HEK293 (cell line): ENCODE results near the gene HOXB9.
A peak's percentile ranks its signal among the peaks of the same experiment; 100 is the strongest.

ENCODE experiments used
- CTCF ChIA-PET: fragments of 350-600 bp; formaldehyde crosslinking; extraction: SDS; loops from one replicate; lab custom pipeline; 2021; ENCODE audit warnings: antibody characterized with exemption; lab: Yijun Ruan, JAX
- POLR2A ChIA-PET: fragments of 300-600 bp; formaldehyde crosslinking; extraction: SDS; loops from one replicate; lab custom pipeline; 2020; ENCODE audit warnings: antibody characterized with exemption, inconsistent platforms; lab: Yijun Ruan, JAX
- H3K27ac ChIP-seq: fragments of 200-500 bp; sonication (Bioruptor generic); 2 replicates; pipeline ENCODE4 v1.5.1; 2014; ENCODE audit warnings: low read depth, low read length, control low read depth, inconsistent platforms; ENCODE audit errors: extremely low read depth
- H3K36me3 ChIP-seq, 2 experiments: fragments of 200-500 bp in 1 of 2; sonication (Bioruptor generic) in 1 of 2; 1 replicate in 1 of 2; 2 replicates in 1 of 2; pipeline ENCODE4 v1.5.1; 2014 to 2017; ENCODE audit warnings: inconsistent platforms in 2 of 2, low read length in 2 of 2; ENCODE audit not compliant: control insufficient read depth in 2 of 2, insufficient read depth in 1 of 2
- H3K4me1 ChIP-seq: fragments of 200-500 bp; sonication (Bioruptor generic); 2 replicates; pipeline ENCODE4 v1.5.1; 2014; ENCODE audit warnings: mild to moderate bottlenecking, low read length, inconsistent platforms; ENCODE audit not compliant: control insufficient read depth, insufficient read depth
- H3K4me3 ChIP-seq: 2 replicates; pipeline ENCODE4 v1.5.1; 2011; ENCODE audit warnings: low read depth, mild to moderate bottlenecking, control low read depth, low read length, moderate library complexity
- H3K9me3 ChIP-seq: fragments of 200-500 bp; sonication (Bioruptor generic); 2 replicates; pipeline ENCODE4 v1.5.1; 2014; ENCODE audit warnings: low read depth, low read length, inconsistent platforms; ENCODE audit not compliant: control insufficient read depth, insufficient read depth
- BCL6B ChIP-seq: fragments of 450-650 bp; formaldehyde crosslinking; IDR thresholded peaks from 2 replicates; pipeline ENCODE4 v1.5.1; 2017; ENCODE audit warnings: missing biosample characterization, missing genetic modification characterization
- KLF10 ChIP-seq: fragments of 450-650 bp; IDR thresholded peaks from 2 replicates; pipeline ENCODE4 v1.5.1; 2018; ENCODE audit warnings: missing biosample characterization, mild to moderate bottlenecking, missing genetic modification characterization
- PRDM10 ChIP-seq: fragments of 450-650 bp; formaldehyde crosslinking; IDR thresholded peaks from 2 replicates; pipeline ENCODE4 v1.5.1; 2016; ENCODE audit warnings: missing biosample characterization, missing genetic modification characterization
- PRDM6 ChIP-seq: fragments of 450-650 bp; formaldehyde crosslinking; IDR thresholded peaks from 2 replicates; pipeline ENCODE4 v1.5.1; 2017; ENCODE audit warnings: missing biosample characterization, missing genetic modification characterization
- YY2 ChIP-seq: fragments of 450-650 bp; formaldehyde crosslinking; IDR thresholded peaks from 2 replicates; pipeline ENCODE4 v1.5.1; 2016; ENCODE audit warnings: missing biosample characterization, missing genetic modification characterization
- ZBTB17 ChIP-seq: fragments of 450-650 bp; formaldehyde crosslinking; IDR thresholded peaks from 2 replicates; pipeline ENCODE4 v1.5.1; 2016; ENCODE audit warnings: missing biosample characterization, missing genetic modification characterization
- ZFP69B ChIP-seq: fragments of 450-650 bp; formaldehyde crosslinking; IDR thresholded peaks from 2 replicates; pipeline ENCODE4 v1.5.1; 2016; ENCODE audit warnings: missing biosample characterization, missing genetic modification characterization
- ZNF146 ChIP-seq: fragments of 450-650 bp; formaldehyde crosslinking; IDR thresholded peaks from 2 replicates; pipeline ENCODE4 v1.5.1; 2016; ENCODE audit warnings: missing biosample characterization, missing genetic modification characterization
- ZNF169 ChIP-seq: fragments of 450-650 bp; formaldehyde crosslinking; IDR thresholded peaks from 2 replicates; pipeline ENCODE4 v1.5.1; 2016; ENCODE audit warnings: missing biosample characterization, missing genetic modification characterization
- ZNF366 ChIP-seq: fragments of 450-650 bp; formaldehyde crosslinking; conservative IDR thresholded peaks from 2 replicates; pipeline ENCODE4 v1.5.1; 2016; ENCODE audit warnings: missing biosample characterization, missing genetic modification characterization
- ZNF37A ChIP-seq: fragments of 450-650 bp; IDR thresholded peaks from 2 replicates; pipeline ENCODE4 v1.5.1; 2018; ENCODE audit warnings: missing biosample characterization, missing genetic modification characterization
- ZNF416 ChIP-seq: fragments of 450-650 bp; formaldehyde crosslinking; IDR thresholded peaks from 2 replicates; pipeline ENCODE4 v1.5.1; 2016; ENCODE audit warnings: missing biosample characterization, missing genetic modification characterization
- ZNF501 ChIP-seq: fragments of 450-650 bp; formaldehyde crosslinking; IDR thresholded peaks from 2 replicates; pipeline ENCODE4 v1.5.1; 2016; ENCODE audit warnings: missing biosample characterization, missing genetic modification characterization
- ZNF571 ChIP-seq: fragments of 450-650 bp; formaldehyde crosslinking; IDR thresholded peaks from 2 replicates; pipeline ENCODE4 v1.5.0; 2017; ENCODE audit warnings: missing biosample characterization, missing genetic modification characterization
- ZNF596 ChIP-seq: fragments of 450-650 bp; IDR thresholded peaks from 2 replicates; pipeline ENCODE4 v1.5.0; 2018; ENCODE audit warnings: missing biosample characterization, mild to moderate bottlenecking, missing genetic modification characterization, moderate library complexity
- ZNF610 ChIP-seq: fragments of 450-650 bp; formaldehyde crosslinking; IDR thresholded peaks from 2 replicates; pipeline ENCODE4 v1.5.1; 2016; ENCODE audit warnings: missing biosample characterization, missing genetic modification characterization, borderline replicate concordance
- ZNF654 ChIP-seq: fragments of 450-650 bp; formaldehyde crosslinking; IDR thresholded peaks from 2 replicates; pipeline ENCODE4 v1.5.1; 2016; ENCODE audit warnings: low read depth, missing biosample characterization, missing genetic modification characterization
- TF ChIP-seq, protein P1 (sequence below): fragments of 450-650 bp; formaldehyde crosslinking; IDR thresholded peaks from 2 replicates; pipeline ENCODE4 v1.5.1; 2016; ENCODE audit warnings: missing biosample characterization, missing genetic modification characterization
- TF ChIP-seq, protein P2 (sequence below): fragments of 450-650 bp; formaldehyde crosslinking; IDR thresholded peaks from 2 replicates; pipeline ENCODE4 v1.5.1; 2016; ENCODE audit warnings: missing biosample characterization, missing genetic modification characterization
- TF ChIP-seq, protein P3 (sequence below): fragments of 450-650 bp; formaldehyde crosslinking; IDR thresholded peaks from 2 replicates; pipeline ENCODE4 v1.5.1; 2016; ENCODE audit warnings: missing biosample characterization, missing genetic modification characterization

The HOXB9 gene

GRCh38 chr17:48617471-48618255 lies 8.5 kb downstream of the HOXB9 start:
- no peak overlapping the region; the same call in 1 of the 2 replicates for H3K27ac ChIP-seq
- ChIA-PET POLR2A (interaction anchor here (1.3 kb wide), 1 partner anchor 8 kb away, joined by 4 read pairs; no protein-coding TSS in a partner anchor), CTCF (interaction anchor here (0.5 to 5.7 kb wide), 31 partner anchors 8 to 592 kb away, joined by 3 to 86 read pairs (median 4); partner anchors contain the start of gene HOXB5)
- TF ChIP-seq YY2 (tag by site-specific recombination): no peak
- no peak for TF ChIP-seq ZNF146 (tag by site-specific recombination)
- no peak for TF ChIP-seq ZNF571
- TF ChIP-seq PRDM6 (tag by site-specific recombination): peak; percentile 81; the same call in 1 of the 2 replicates
- TF ChIP-seq ZNF610 (tag by site-specific recombination): no peak
- no peak for TF ChIP-seq KLF10 (tag by site-specific recombination)
- TF ChIP-seq ZNF501 (tag by site-specific recombination): no peak
- TF ChIP-seq, protein P1, sequence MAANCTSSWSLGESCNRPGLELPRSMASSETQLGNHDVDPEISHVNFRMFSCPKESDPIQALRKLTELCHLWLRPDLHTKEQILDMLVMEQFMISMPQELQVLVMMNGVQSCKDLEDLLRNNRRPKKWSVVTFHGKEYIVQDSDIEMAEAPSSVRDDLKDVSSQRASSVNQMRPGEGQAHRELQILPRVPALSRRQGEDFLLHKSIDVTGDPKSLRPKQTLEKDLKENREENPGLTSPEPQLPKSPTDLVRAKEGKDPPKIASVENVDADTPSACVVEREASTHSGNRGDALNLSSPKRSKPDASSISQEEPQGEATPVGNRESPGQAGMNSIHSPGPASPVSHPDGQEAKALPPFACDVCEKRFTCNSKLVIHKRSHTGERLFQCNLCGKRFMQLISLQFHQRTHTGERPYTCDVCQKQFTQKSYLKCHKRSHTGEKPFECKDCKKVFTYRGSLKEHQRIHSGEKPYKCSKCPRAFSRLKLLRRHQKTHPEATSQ: no peak
- no peak for TF ChIP-seq ZFP69B
- TF ChIP-seq ZNF169: no peak
- peak; percentile 13; the same call in 1 of the 2 replicates for TF ChIP-seq ZNF654 (tag by site-specific recombination)
- TF ChIP-seq ZNF416 (tag by site-specific recombination): no peak
- H3K9me3 ChIP-seq: no peaks in the 10 kb centered on the region
- H3K36me3 ChIP-seq: peaks cover 0 to 14% of the 10 kb centered on the region in 2 experiments; a peak in 1 of 3 replicates
- H3K4me3 ChIP-seq: no peak overlapping the region
- peaks cover 48% of the 10 kb centered on the region for H3K4me1 ChIP-seq

- ChIA-PET CTCF (interaction anchor here (0.6 to 5.7 kb wide), 19 partner anchors 23 to 591 kb away, joined by 3 to 86 read pairs (median 5); partner anchors contain the start of gene HOXB5), POLR2A (no interaction called here)
- H3K4me3 ChIP-seq: no peak overlapping the region
- H3K36me3 ChIP-seq: peaks cover 0 to 7% of the 10 kb centered on the region in 2 experiments; a peak in 1 of 3 replicates
- H3K9me3 ChIP-seq: no peaks in the 10 kb centered on the region
- peak overlapping the region; percentile 67; the same call in 1 of the 2 replicates for H3K27ac ChIP-seq
- peaks cover 51% of the 10 kb centered on the region for H3K4me1 ChIP-seq
- TF ChIP-seq ZNF37A (tag by site-specific recombination): no peak
- TF ChIP-seq, protein P2, sequence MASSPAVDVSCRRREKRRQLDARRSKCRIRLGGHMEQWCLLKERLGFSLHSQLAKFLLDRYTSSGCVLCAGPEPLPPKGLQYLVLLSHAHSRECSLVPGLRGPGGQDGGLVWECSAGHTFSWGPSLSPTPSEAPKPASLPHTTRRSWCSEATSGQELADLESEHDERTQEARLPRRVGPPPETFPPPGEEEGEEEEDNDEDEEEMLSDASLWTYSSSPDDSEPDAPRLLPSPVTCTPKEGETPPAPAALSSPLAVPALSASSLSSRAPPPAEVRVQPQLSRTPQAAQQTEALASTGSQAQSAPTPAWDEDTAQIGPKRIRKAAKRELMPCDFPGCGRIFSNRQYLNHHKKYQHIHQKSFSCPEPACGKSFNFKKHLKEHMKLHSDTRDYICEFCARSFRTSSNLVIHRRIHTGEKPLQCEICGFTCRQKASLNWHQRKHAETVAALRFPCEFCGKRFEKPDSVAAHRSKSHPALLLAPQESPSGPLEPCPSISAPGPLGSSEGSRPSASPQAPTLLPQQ (tag by site-specific recombination): no peak
- TF ChIP-seq, protein P3, sequence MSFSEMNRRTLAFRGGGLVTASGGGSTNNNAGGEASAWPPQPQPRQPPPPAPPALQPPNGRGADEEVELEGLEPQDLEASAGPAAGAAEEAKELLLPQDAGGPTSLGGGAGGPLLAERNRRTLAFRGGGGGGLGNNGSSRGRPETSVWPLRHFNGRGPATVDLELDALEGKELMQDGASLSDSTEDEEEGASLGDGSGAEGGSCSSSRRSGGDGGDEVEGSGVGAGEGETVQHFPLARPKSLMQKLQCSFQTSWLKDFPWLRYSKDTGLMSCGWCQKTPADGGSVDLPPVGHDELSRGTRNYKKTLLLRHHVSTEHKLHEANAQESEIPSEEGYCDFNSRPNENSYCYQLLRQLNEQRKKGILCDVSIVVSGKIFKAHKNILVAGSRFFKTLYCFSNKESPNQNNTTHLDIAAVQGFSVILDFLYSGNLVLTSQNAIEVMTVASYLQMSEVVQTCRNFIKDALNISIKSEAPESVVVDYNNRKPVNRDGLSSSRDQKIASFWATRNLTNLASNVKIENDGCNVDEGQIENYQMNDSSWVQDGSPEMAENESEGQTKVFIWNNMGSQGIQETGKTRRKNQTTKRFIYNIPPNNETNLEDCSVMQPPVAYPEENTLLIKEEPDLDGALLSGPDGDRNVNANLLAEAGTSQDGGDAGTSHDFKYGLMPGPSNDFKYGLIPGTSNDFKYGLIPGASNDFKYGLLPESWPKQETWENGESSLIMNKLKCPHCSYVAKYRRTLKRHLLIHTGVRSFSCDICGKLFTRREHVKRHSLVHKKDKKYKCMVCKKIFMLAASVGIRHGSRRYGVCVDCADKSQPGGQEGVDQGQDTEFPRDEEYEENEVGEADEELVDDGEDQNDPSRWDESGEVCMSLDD: 0 out of 2 replicates have a peak, but pooled peaks have one; percentile 29
- TF ChIP-seq ZBTB17 (tag by site-specific recombination): peak; percentile 40; the same call in 1 of the 2 replicates
- TF ChIP-seq PRDM10 (tag by site-specific recombination): peak; percentile 50
- peak; percentile 75 for TF ChIP-seq ZNF366 (tag by site-specific recombination)
- TF ChIP-seq BCL6B (tag by site-specific recombination): no peak
- TF ChIP-seq ZNF596: peak; percentile 21; the same call in 1 of the 2 replicates
Measured at GRCh38 chr17:48616717-48617470, 9.3 kb downstream of the HOXB9 start.
